ENCODE results near the gene RBM7. TPM values are rescaled to one million over a fixed set of nuclear protein-coding genes. Genes with fewer than 3 reads are reported as not detected.

The RBM7 gene
- total RNA-seq, 1 donor from 2014 or later, result 39.4 TPM

DNA sequence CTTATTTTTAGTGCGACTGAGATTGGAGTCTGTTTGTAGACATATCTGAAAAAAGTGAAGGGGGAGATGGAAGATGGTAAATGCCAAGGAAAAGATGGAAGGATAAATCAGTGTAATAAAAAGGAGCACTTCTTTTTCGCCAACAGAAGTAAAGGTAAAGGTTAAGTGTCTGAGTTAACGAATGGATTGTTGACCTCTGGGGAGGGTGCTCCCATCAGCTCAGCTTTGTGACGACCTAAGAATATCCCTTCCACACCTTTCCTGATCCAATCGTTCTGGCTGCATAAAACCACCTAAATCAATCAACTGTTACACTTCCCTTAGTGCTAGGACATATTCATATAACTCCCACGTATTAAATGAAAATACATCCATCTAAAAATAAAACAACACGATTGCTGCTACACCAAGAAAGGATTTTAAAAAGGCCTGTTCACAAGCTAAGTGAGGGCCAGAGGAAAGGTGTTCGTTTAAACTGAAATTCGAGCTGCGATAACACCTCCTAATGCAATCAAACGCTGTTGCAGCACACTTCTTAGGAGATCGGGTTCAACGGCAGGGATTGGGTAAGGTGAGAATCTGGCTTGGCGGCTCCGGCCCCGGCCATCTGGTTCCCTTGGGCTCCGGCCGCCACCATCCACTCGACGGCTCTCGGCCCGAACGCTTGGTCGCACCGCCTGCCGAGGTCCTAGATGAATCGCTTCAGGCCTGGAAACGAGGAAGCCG is 813 bp upstream of the RBM7 start:
- Mint-ChIP-seq H3K4me1 (ENCODE audit: low read depth) (peaks cover 31% of the 10 kb centered on the region), H3K9me3 (no peaks in the 10 kb centered on the region), H3K36me3 (ENCODE audit: low read depth) (peaks cover 48% of the 10 kb centered on the region), H3K4me3 (ENCODE audit: low read depth) (peak overlapping the region; percentile 92), H3K27ac (peak overlapping the region; percentile 97), H3K27me3 (ENCODE audit: low read depth) (no peaks in the 10 kb centered on the region)
- intact Hi-C loops (cut with micrococcal nuclease), result loop anchor here (1.0 to 10.0 kb wide), 5 partner anchors 15 to 524 kb away; partner anchors contain the start of gene USP28
- DNase-seq (ENCODE audit: low spot score), result no peak

DNA sequence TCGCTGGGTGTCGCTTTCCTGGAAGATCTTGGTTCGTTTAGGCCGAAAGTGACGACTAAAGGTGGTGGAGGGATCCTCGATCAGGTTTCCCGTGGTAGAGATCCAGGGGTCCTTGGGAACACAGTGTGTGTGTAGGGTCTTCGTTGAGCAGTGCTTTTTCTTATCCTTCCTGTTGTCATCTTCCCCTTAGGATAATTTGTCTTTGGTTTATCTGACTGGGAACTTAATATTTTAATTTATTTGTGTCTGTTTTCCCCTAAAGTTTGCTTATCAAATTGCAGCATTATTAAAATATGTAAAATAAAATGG is 403 bp downstream of the RBM7 start:
- Mint-ChIP-seq H3K27ac (peak overlapping the region; percentile 97), H3K4me1 (ENCODE audit: low read depth) (peaks cover 40% of the 10 kb centered on the region), H3K27me3 (ENCODE audit: low read depth) (no peaks in the 10 kb centered on the region), H3K36me3 (ENCODE audit: low read depth) (peaks cover 60% of the 10 kb centered on the region), H3K9me3 (no peaks in the 10 kb centered on the region), H3K4me3 (ENCODE audit: low read depth) (peak overlapping the region; percentile 92)
- no peak for DNase-seq (ENCODE audit: low spot score)
- intact Hi-C loops (cut with micrococcal nuclease), result loop anchor here (1.0 to 10.0 kb wide), 5 partner anchors 17 to 526 kb away; partner anchors contain the start of gene USP28

- H3K4me3 Mint-ChIP-seq (ENCODE audit: low read depth), result peak overlapping the region; percentile 92
- peaks cover 42% of the 10 kb centered on the region for H3K4me1 Mint-ChIP-seq (ENCODE audit: low read depth)
- peaks cover 65% of the 10 kb centered on the region for H3K36me3 Mint-ChIP-seq (ENCODE audit: low read depth)
- no peaks in the 10 kb centered on the region for H3K27me3 Mint-ChIP-seq (ENCODE audit: low read depth)
- H3K27ac Mint-ChIP-seq, result peak overlapping the region; percentile 97
- DNase-seq (ENCODE audit: low spot score), result no peak
- intact Hi-C loops (cut with micrococcal nuclease), result loop anchor here (5.0 to 10.0 kb wide), 2 partner anchors 54 to 217 kb away; no protein-coding TSS in a partner anchor
- H3K9me3 Mint-ChIP-seq, result no peaks in the 10 kb centered on the region
Measured at GRCh38 chr11:114401311-114401710, 845 bp downstream of the RBM7 start.

DNA sequence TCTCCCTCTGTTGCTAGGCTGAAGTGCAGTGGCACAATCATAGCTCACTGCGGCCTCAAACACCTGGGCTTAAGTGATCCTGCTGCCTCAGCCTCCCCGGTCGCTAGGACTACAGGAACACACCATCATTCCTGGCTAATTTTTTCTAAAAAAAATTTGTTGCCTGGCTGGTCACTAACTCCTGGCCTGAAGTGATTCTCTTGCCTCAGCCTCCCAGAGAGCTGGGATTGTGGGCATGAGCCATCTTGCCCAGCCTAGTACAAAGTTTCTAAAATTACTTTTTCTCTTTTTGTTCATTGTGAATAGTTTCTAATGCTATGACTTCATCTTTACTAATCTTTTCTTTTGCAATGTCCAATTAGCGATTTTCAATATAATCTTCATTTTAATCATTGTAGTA is 12.5 kb downstream of the RBM7 start:
- Mint-ChIP-seq H3K27ac (no peak overlapping the region), H3K4me1 (ENCODE audit: low read depth) (peaks cover 2% of the 10 kb centered on the region), H3K27me3 (ENCODE audit: low read depth) (no peaks in the 10 kb centered on the region), H3K4me3 (ENCODE audit: low read depth) (no peak overlapping the region), H3K36me3 (ENCODE audit: low read depth) (peaks cover 20% of the 10 kb centered on the region), H3K9me3 (no peaks in the 10 kb centered on the region)
- DNase-seq (ENCODE audit: low spot score), result no peak
- intact Hi-C loops (cut with micrococcal nuclease), result no loop called here

GRCh38 chr11:114413958-114414357 is 13.5 kb downstream of the RBM7 start:
- Mint-ChIP-seq H3K27ac (no peak overlapping the region), H3K4me3 (ENCODE audit: low read depth) (no peak overlapping the region), H3K4me1 (ENCODE audit: low read depth) (peaks cover 2% of the 10 kb centered on the region), H3K9me3 (no peaks in the 10 kb centered on the region), H3K36me3 (ENCODE audit: low read depth) (peaks cover 18% of the 10 kb centered on the region), H3K27me3 (ENCODE audit: low read depth) (no peaks in the 10 kb centered on the region)
- DNase-seq (ENCODE audit: low spot score), result no peak
- intact Hi-C loops (cut with micrococcal nuclease), result no loop called here

- Mint-ChIP-seq H3K9me3 (no peaks in the 10 kb centered on the region), H3K27ac (no peak overlapping the region), H3K4me3 (ENCODE audit: low read depth) (no peak overlapping the region), H3K27me3 (ENCODE audit: low read depth) (no peaks in the 10 kb centered on the region), H3K36me3 (ENCODE audit: low read depth) (no peaks in the 10 kb centered on the region), H3K4me1 (ENCODE audit: low read depth) (peaks cover 2% of the 10 kb centered on the region)
- intact Hi-C loops (cut with micrococcal nuclease), result no loop called here
- DNase-seq (ENCODE audit: low spot score), result no peak
Measured at GRCh38 chr11:114416441-114416961, 16.0 kb downstream of the RBM7 start.

DNA sequence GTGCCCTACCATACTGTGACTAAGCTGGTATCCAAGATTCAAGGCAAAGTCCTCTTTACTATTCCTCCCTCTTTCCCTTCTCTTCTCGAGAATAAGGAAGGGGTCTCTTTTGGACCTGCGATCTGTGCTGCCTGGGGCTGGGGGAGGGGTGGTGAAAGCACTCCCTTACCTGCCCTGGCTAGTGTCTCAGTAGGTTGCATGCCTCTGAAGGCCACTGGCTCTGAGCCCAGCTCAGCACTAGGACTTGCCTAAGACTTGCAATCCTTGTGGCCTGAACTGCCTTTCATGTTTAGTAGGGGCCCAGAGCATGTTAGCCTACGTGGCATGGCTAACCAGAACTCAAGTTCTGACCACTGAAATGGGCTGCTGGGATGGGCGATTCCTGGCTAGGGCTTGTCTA is 25.8 kb downstream of the RBM7 start:
- Mint-ChIP-seq H3K4me1 (ENCODE audit: low read depth) (peaks cover 7% of the 10 kb centered on the region), H3K27me3 (ENCODE audit: low read depth) (no peaks in the 10 kb centered on the region), H3K4me3 (ENCODE audit: low read depth) (no peak overlapping the region), H3K9me3 (peaks cover 13% of the 10 kb centered on the region), H3K27ac (no peak overlapping the region), H3K36me3 (ENCODE audit: low read depth) (peaks cover 3% of the 10 kb centered on the region)
- DNase-seq (ENCODE audit: low spot score), result no peak
- intact Hi-C loops (cut with micrococcal nuclease), result no loop called here

DNA sequence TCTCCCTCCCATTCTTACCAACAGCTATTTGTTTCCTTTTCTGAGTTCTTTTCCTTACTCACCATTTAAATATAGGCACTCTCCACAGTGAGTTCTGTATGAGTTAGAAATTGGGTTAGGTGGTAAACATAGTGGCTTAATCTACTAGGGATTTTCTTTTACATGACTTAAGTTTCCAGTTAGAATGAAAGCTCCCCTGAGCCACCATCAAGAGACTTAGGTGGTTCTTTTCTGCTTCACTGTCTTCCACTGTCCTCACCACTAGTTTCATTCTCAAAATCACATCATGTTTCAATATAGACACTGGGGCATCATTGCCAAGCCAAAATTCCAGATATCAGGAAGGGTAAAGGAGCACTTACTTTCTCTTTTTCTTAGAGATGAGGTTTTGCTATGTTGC is 29.8 kb downstream of the RBM7 start:
- Mint-ChIP-seq H3K4me3 (ENCODE audit: low read depth) (no peak overlapping the region), H3K27ac (no peak overlapping the region), H3K4me1 (ENCODE audit: low read depth) (peaks cover 7% of the 10 kb centered on the region), H3K36me3 (ENCODE audit: low read depth) (no peaks in the 10 kb centered on the region), H3K27me3 (ENCODE audit: low read depth) (no peaks in the 10 kb centered on the region), H3K9me3 (no peaks in the 10 kb centered on the region)
- no peak for DNase-seq (ENCODE audit: low spot score)
- intact Hi-C loops (cut with micrococcal nuclease), result no loop called here

- H3K4me1 Mint-ChIP-seq (ENCODE audit: low read depth), result peaks cover 7% of the 10 kb centered on the region
- H3K27ac Mint-ChIP-seq, result no peak overlapping the region
- no peaks in the 10 kb centered on the region for H3K9me3 Mint-ChIP-seq
- no peak overlapping the region for H3K4me3 Mint-ChIP-seq (ENCODE audit: low read depth)
- H3K27me3 Mint-ChIP-seq (ENCODE audit: low read depth), result no peaks in the 10 kb centered on the region
- intact Hi-C loops (cut with micrococcal nuclease), result no loop called here
- DNase-seq (ENCODE audit: low spot score), result no peak
- no peaks in the 10 kb centered on the region for H3K36me3 Mint-ChIP-seq (ENCODE audit: low read depth)
Measured at GRCh38 chr11:114432893-114433292, 32.4 kb downstream of the RBM7 start.

DNA sequence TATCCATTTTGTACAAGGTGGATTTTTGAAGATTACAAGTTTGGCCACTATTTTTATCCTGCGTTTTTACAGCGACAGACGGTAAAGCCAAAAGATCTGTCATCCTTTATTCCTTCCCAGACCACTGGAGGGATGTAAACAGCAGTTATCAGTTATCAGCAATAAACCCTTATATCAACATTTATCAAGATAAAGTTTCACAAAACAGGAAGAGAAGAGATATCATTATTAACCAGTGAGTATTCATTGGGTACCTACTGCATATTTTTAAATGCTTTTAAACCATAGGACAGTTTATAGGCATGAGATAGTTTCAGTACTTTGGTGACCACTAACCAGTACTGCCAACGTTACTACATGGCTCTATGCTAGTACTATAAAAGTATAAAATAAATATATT is 32.9 kb downstream of the RBM7 start:
- Mint-ChIP-seq H3K4me3 (ENCODE audit: low read depth) (no peak overlapping the region), H3K36me3 (ENCODE audit: low read depth) (no peaks in the 10 kb centered on the region), H3K4me1 (ENCODE audit: low read depth) (peaks cover 7% of the 10 kb centered on the region), H3K27ac (no peak overlapping the region), H3K27me3 (ENCODE audit: low read depth) (no peaks in the 10 kb centered on the region), H3K9me3 (no peaks in the 10 kb centered on the region)
- DNase-seq (ENCODE audit: low spot score), result no peak
- intact Hi-C loops (cut with micrococcal nuclease), result no loop called here

- DNase-seq (ENCODE audit: low spot score), result no peak
- no peak overlapping the region for H3K4me3 Mint-ChIP-seq (ENCODE audit: low read depth)
- H3K4me1 Mint-ChIP-seq (ENCODE audit: low read depth), result peaks cover 24% of the 10 kb centered on the region
- H3K27me3 Mint-ChIP-seq (ENCODE audit: low read depth), result no peaks in the 10 kb centered on the region
- H3K27ac Mint-ChIP-seq, result no peak overlapping the region
- no peaks in the 10 kb centered on the region for H3K9me3 Mint-ChIP-seq
- H3K36me3 Mint-ChIP-seq (ENCODE audit: low read depth), result peaks cover 17% of the 10 kb centered on the region
- intact Hi-C loops (cut with micrococcal nuclease), result no loop called here
Measured at GRCh38 chr11:114438303-114438702, 37.8 kb downstream of the RBM7 start.

GRCh38 chr11:114439229-114440120 is 39.0 kb downstream of the RBM7 start, which contains the start of gene REXO2:
Gene REXO2, plus strand, starts transcription at chr11:114439467. Its CDS starts 62 bp downstream, at chr11:114439529.
- H3K4me1 Mint-ChIP-seq (ENCODE audit: low read depth), result peaks cover 24% of the 10 kb centered on the region

More at GRCh38 chr11:114439229-114440120, 39.0 kb downstream of the RBM7 start, which contains the start of gene REXO2:
- H3K9me3 Mint-ChIP-seq, result no peaks in the 10 kb centered on the region
- intact Hi-C loops (cut with micrococcal nuclease), result loop anchor here (1.0 to 5.0 kb wide), 2 partner anchors 39 to 92 kb away; partner anchors contain the start of genes C11orf71 and RBM7
- peak within 1 kb of the TSS; percentile 90 for H3K27ac Mint-ChIP-seq
- peak; percentile 91 for DNase-seq (ENCODE audit: low spot score)
- no peaks in the 10 kb centered on the region for H3K27me3 Mint-ChIP-seq (ENCODE audit: low read depth)
- H3K36me3 Mint-ChIP-seq (ENCODE audit: low read depth), result peaks cover 28% of the 10 kb centered on the region
- H3K4me3 Mint-ChIP-seq (ENCODE audit: low read depth), result peak within 1 kb of the TSS; percentile 92

All from activated T-helper 2 cell treated with anti-CD3 and anti-CD28 coated beads, Interferon-gamma antibody, Interleukin-2, Interleukin-4, amounts not matched to agents 10 μg/mL and 5 μg/mL and 100 μg/mL, durations not matched to agents 14 hours and 24 hours and 36 hours (primary cell).